ENCODE measurements around the gene FAM193A. TPM values are rescaled to one million over a fixed set of nuclear protein-coding genes. Genes with fewer than 3 reads are reported as not detected.

FAM193A gene
- polyA plus RNA-seq, 1 of the 3 experiments (the other 2 are of a cell fraction), result 9.2 TPM

GRCh38 chr4:2689114-2689513 is 152.7 kb downstream of the FAM193A start (continued):
- TF ChIP-seq CTCF (IDR thresholded peaks at IDR 0.05) (no peak), TCF12 (IDR thresholded peaks at IDR 0.05) (no peak)

DNA sequence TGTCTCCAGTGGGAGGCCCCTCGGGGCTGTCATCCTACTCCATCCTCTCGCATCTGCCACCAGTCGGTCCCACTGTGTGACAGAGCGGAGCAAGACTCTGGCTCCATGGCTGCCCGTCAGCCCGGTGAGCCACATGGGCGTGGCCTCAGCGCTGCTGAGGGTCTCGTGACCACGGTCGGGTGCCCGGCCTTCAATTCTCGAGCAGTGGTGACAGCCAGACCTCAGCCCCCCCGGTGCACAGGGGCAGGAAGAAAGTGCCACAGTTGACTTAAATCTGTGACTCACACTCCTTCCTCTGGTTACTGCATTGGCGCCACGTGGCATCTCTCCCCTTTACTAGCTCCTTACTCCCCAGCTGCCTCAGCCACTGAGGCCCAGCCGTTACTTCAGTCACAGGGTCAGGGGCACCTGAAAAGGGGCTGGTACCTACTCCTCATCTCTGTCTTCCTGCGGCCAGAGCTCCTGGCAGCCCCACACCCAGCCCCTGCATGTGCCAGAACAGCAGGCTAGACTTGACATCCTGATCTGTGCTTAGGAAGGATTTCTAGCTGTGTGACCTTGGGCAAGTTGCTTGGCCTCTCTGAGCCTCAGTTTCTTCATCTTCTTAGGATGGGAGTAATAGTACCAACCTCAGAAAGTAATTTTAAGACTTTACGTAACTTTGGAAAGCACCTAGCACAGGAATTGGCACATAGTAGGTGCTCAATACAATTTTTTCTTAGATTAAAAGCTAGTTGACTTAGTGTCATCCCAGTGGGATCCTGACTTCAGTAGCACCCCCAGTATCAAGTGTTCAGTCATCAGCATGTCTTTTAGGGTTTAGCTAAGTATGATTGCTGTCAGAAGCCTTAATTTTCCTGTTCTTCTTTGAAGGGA is 153.6 kb downstream of the FAM193A start:
- H3K4me1 ChIP-seq (ENCODE audit: control insufficient read depth in 1 of 2, insufficient read depth in 2 of 2, low read depth in 1 of 2, low read length in 1 of 2), result no peaks in the 10 kb centered on the region; a peak in 1 of 4 replicates
- H3K4me3 ChIP-seq (ENCODE audit: low read depth in 2 of 2, low read length in 1 of 2), result no peak overlapping the region
- no peak overlapping the region for H3K9ac ChIP-seq
- H3K27ac ChIP-seq (ENCODE audit: low read depth in 2 of 2, low read length in 1 of 2), result no peak overlapping the region
- CTCF ChIA-PET, result no interaction called here
- no peaks in the 10 kb centered on the region for H3K9me2 ChIP-seq
- H3F3A ChIP-seq (replicated peaks; ENCODE audit: insufficient read depth), result no peaks in the 10 kb centered on the region
- H3K36me3 ChIP-seq (replicated peaks in 1 of 2; ENCODE audit: control insufficient read depth in 1 of 2, insufficient read depth in 2 of 2, low read length in 1 of 2), result peaks cover 44 to 65% of the 10 kb centered on the region in 2 experiments
- DNase-seq, result no peak
- POLR2A ChIA-PET, result no interaction called here
- no peaks in the 10 kb centered on the region for H3K79me2 ChIP-seq (ENCODE audit: insufficient read depth)
- no peaks in the 10 kb centered on the region for H3K27me3 ChIP-seq (ENCODE audit: insufficient read depth)
- no peak overlapping the region for H2AFZ ChIP-seq (ENCODE audit: low read depth)
- no peak for TF ChIP-seq FOXJ3 (CRISPR knock-in tag; IDR thresholded peaks at IDR 0.05)
- TF ChIP-seq YY1 (IDR thresholded peaks at IDR 0.05; ENCODE audit: low read depth), result no peak
- no peak for TF ChIP-seq CHD2 (IDR thresholded peaks at IDR 0.05; ENCODE audit: low read length, partially characterized antibody)
- no peak for TF ChIP-seq USF1 (IDR thresholded peaks at IDR 0.05; ENCODE audit: borderline replicate concordance, low read depth)
- no peaks in the 10 kb centered on the region for H4K20me1 ChIP-seq (ENCODE audit: insufficient read depth)
- H3K9me3 ChIP-seq, result no peaks in the 10 kb centered on the region
- WGBS (ENCODE audit: low lambda C conversion rate), result 95% methylated on average over 8 of the region's 19 CpGs
- H3K4me2 ChIP-seq, result no peak overlapping the region

- POLR2A ChIA-PET, result no interaction called here
- Histone ChIP-seq H2AFZ (ENCODE audit: low read depth) (no peak overlapping the region), H3K9ac (no peak overlapping the region), H3K9me3 (no peaks in the 10 kb centered on the region), H3K4me3 (ENCODE audit: low read depth in 2 of 2, low read length in 1 of 2) (no peak overlapping the region), H3K9me2 (no peaks in the 10 kb centered on the region), H3K4me1 (ENCODE audit: control insufficient read depth in 1 of 2, insufficient read depth in 2 of 2, low read depth in 1 of 2, low read length in 1 of 2) (no peaks in the 10 kb centered on the region; a peak in 1 of 4 replicates), H3K36me3 (replicated peaks in 1 of 2; ENCODE audit: control insufficient read depth in 1 of 2, insufficient read depth in 2 of 2, low read length in 1 of 2) (peaks cover 42 to 63% of the 10 kb centered on the region in 2 experiments), H3K79me2 (ENCODE audit: insufficient read depth) (no peaks in the 10 kb centered on the region), H3F3A (replicated peaks; ENCODE audit: insufficient read depth) (no peaks in the 10 kb centered on the region), H3K27me3 (ENCODE audit: insufficient read depth) (no peaks in the 10 kb centered on the region), H3K4me2 (no peak overlapping the region), H3K27ac (ENCODE audit: low read depth in 2 of 2, low read length in 1 of 2) (no peak overlapping the region), H4K20me1 (ENCODE audit: insufficient read depth) (no peaks in the 10 kb centered on the region)
- WGBS (ENCODE audit: low lambda C conversion rate), result 98% methylated on average over 5 of the region's 5 CpGs
- DNase-seq, result no peak
- CTCF ChIA-PET, result interaction anchor here (0.8 kb wide), 1 partner anchor 18 kb away, joined by 3 read pairs; no protein-coding TSS in a partner anchor
- TF ChIP-seq TEAD4 (IDR thresholded peaks at IDR 0.05; ENCODE audit: borderline replicate concordance, insufficient read depth), result no peak
- no peak for TF ChIP-seq IRF3 (IDR thresholded peaks at IDR 0.05; ENCODE audit: low read depth, low read length)
- no peak for TF ChIP-seq CHD2 (IDR thresholded peaks at IDR 0.05; ENCODE audit: low read length, partially characterized antibody)
- TF ChIP-seq GATA2 (CRISPR knock-in tag; IDR thresholded peaks at IDR 0.05), result no peak
- TF ChIP-seq RXRA (IDR thresholded peaks at IDR 0.05; ENCODE audit: borderline replicate concordance, low read depth), result no peak
- TF ChIP-seq SIN3A (IDR thresholded peaks at IDR 0.05; ENCODE audit: borderline replicate concordance, low read depth, low read length), result no peak
- no peak for TF ChIP-seq GABPA (IDR thresholded peaks at IDR 0.05; ENCODE audit: low read depth)
- TF ChIP-seq ZBTB33 (IDR thresholded peaks at IDR 0.05; ENCODE audit: borderline replicate concordance, low read depth), result no peak
- no peak for TF ChIP-seq NFIC (IDR thresholded peaks at IDR 0.05; ENCODE audit: borderline replicate concordance)
- TF ChIP-seq CTCF (IDR thresholded peaks at IDR 0.05), result no peak
- TF ChIP-seq MAX (IDR thresholded peaks at IDR 0.05; ENCODE audit: low read depth), result no peak
- TF ChIP-seq TCF12 (IDR thresholded peaks at IDR 0.05), result no peak
These were observed 154.9 kb downstream of the FAM193A start for GRCh38 chr4:2691313-2691712.

Data from SK-N-SH (cell line).